NCI-H2171 (cell line): ENCODE data around the gene MSI2.
A peak's percentile ranks its signal among the peaks of the same experiment; 100 is the strongest.

Experiments used
- DNase-seq: peaks from one replicate; lab custom pipeline; 2025; lab: John Stamatoyannopoulos, UW

Gene MSI2

DNA sequence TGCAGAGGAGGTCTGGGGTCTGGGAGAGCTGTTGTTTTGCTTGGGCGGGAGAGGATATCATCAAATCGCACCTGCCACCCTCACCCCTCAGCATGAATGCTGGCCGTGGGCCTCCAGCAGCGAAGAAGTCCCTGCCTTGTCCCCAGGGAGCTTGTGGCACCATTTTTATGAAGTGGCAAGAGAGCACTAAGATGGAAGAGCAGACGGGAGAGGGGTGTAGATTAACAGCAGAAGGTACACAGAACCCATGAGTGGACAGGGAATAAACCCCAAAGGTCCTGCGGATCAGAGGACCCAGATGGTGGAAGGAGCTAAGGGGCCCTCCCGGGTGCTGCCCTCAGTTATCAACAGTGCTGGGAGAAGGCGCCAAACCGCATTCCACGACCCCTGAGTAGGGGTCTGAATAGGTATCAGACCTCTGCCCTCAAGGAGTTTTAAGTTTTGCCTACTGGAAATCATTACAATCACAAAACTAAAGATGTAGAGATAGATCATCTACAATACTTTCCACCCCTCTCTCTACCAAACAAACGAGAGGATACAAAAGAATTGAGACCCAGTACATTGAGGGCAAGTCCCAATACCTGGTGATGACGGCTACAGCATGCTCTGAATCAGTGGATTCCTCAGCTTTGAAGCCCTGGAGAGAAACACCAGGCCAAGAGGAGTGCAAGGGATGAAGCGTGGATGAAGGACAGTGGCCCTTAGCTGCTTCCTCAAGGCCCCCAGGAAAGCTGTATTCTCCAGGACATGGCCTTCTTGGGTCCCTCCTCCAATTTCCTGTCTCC is 428.6 kb downstream of the MSI2 start:
- no peak for DNase-seq

DNA sequence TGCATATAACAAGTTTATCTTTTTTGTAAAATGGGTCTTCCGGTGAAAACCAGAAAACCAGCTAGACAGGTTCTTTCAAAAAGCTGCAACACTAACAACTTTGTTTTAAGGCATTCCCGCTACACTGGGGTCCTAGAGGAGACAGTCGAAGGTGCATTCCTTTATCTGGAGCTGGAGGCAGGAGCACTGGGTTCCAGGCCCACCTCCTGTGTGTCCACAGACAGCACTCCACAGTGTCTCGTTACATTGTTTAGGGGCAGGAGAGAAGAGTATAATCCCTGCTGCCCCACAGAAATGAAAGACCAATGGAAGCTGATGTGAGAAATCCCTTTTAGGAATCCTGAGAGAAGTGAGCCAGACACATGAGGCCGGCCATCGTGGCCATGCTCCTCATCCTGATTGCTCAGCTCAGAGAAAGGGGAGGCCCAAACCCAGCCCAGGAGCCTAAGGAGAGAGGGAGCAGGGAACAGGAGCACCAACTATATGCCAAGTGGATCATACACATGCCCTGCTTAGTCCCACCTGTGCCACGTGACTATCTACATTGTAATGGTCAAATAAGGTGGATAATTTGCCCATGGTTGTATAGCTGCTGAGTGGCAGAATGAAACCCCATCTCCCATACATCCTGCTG is 429.3 kb downstream of the MSI2 start:
- no peak for DNase-seq

DNA sequence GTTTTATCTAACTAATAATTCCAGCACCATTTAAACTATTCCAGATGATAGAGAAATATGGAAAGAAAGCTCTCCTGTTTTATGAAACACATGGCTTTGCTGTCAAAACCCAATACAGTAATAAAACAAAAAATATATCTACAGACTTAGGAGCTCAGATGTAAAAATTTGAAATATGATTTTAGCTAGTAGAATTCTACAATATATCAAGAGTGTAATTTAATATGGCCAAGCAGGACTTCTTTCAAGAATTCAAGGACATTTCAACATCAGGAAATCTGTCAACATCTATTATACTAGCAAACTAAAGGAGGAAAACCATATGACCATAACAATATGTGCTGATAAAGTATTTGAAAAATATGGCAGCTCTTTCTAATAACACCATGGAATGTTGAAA is 431.3 kb downstream of the MSI2 start:
- no peak for DNase-seq

DNA sequence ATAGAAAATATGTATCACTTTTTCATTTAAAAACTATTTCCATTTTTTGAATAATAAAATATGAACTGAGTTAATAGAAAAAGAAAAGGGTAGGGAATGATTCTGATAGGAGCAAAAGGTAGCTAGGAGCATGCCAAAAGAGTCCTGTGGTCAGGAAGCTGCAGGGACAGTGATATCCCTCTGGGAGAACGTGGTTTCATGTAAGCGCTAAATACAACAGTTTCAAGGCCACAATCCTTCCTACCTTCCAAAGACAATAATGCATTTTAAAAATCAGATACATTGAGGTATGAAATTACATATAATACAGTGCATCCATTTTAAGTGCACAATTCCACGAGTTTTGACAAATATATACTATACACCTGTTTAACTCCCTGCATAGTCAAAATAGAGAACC is 432.9 kb downstream of the MSI2 start:
- DNase-seq = no peak

DNA sequence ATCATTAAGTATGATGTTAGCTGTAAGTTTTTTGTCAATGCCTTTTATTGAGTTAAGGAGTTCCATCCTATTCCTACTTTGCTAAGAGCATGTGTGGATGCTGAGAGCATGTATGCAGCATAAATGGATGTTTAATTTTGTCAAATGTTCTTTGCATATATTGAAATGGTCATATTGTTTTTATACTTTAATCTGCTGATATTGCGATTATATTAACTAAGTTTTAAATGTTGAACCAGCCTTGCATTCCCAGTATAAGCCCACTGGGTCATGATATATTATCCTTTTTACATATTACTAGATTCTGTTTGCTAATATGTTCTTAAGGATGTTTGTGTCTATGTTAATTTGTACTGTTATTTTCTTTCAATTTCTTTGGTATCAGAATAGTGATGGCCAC is 435.6 kb downstream of the MSI2 start:
- DNase-seq = no peak

DNA sequence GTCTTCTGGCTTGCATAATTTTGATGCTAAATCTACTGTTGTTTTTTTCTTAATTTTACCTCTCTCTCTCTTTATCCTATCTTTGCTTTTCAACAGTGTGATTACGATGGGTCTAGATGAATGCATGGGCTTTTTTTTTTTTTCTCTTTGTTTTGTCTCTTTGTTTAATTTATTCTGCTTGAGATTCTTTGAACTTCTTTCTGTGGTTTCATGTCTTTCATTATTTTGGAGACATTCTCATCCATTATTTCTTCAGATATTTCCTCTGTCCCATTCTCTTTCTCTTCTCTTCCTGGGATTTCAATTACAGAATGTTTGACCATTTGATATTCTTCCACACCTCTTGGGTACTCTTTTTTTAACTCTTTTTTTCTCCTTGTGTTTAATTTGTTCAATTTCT is 436.4 kb downstream of the MSI2 start:
- DNase-seq = no peak

DNA sequence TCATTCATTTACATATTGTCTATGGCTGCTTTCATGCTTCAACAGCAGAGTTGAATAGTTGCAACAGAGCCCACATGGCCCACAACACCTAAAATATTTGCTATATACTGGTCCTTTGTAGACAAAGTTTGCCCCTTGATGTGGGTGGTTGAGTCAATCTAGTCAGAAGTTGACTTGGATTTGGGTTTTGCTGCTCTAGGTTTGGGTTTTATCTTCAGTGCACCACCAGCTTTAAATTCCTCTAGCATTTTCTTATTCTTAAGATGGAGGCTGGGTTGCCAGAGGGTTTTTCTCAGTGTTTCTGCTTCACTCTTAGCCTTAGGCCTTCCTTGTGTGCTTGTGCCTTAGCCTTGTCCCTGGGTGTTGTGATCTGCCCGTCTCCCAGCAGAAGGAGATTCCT is 437.7 kb downstream of the MSI2 start:
- DNase-seq = no peak

DNA sequence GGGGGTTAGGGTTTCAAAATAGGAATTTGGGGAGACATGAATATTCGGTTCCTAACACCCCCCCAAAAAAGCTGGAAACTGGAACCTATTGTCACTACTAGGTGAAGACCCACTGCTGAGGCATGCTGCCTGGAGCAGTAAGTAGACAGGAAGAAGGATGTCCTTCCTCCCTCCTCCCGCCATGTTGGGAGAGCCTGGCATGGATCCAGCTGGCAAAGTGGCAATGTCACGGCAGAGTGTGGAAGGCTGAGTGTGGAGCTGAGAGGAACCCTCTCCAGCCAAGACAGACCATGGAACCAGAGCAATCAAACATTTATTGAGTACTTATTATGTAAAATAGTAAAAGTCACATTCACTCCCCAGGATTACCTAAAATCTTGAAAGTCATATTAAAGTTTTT is 439.7 kb downstream of the MSI2 start:
- DNase-seq = no peak

DNA sequence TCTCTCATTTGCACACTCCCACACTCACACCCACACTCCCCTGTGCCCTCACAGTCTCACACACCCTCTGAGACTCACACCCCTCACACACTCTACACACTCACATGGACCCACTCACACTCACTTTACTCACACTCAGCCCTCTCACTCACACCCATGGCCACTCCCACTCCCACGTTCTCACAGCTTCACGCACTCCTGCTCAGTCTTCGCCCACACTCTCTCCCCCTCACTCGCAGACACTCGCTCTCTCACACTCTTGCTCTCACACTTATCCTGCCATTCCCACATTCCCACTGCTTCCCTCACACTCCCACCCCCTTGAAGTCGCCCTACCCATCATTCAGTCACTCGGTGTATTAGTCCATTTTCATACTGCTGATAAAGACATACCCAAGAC is 440.9 kb downstream of the MSI2 start:
- no peak for DNase-seq

DNA sequence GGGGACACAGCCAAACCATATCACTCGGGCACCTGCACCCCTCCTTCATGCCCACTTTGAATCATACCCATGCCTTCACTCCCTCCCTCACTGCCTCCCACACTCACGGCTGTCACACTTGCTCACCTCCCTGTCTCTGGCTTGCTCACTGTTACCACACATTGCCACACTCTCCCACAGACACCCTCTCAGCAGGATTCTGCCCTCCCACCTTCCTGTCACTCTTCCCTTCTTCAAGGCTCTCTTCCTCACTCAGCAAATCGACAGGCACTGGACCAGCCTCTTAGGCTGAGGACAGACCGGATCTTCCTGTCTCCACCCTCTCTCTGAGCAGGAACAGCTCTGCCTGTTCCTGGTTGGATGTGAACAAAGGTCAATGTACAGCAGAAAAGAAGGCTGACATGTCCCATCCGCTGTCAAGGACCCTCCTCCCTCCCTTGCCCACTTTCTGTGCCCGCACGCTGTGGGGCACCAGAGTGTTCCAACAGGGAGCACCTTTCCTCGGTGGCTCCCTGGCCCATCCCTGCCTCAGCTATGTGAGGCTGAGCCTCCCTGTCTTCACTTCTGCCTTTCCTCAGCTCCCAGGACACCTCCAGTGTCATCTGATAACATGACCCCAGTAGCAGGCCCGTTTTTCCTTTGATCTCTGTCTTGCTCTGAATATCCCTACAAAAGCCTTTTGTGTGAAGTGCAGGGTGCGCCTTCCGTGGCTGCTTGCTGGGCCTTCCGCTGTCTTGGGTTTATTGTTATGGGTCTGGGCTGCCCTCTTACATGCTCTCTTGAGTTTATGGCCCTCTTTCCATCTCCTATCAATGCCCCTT is 441.8 kb downstream of the MSI2 start:
- no peak for DNase-seq

DNA sequence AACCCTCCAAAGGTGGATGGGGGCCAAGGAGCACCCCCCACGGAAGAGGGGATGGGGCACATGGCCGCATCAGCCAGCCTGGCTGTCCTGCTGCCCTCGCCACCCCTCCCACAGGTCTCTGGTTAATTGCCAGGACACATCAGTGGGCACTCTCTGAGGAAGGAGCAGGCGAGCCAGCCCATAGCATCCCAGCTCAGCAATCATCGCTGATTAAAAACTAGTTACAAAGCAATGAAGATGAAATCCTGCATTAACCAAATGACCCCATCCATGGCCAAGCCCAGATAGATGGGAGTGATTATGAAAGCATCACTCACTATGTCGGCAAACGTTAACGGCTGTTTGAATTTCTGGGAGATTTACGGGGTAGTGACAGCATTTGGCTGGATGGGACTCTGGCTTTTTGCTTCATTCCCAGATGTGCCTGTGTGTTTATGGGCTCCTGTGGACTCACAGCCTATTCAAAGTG is 443.5 kb downstream of the MSI2 start:
- no peak for DNase-seq

DNA sequence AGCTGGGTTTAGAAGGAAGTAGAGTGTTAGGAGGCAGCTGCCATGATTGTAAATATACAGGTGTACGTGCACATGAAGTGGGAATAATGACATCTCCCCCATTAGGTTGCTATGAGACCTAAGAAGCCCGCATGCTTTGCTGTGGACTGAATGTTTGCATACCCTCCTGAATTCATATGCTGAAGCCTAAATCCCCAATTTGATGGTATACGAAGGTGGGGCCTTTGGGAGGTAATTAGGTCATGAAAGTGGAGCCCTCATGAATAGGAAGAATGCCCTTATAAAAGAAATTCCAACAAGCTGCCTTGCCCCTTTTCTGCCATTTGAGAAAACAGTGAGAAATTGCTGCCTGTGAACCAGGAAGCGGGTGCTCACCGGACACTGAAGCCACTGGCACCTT is 444.8 kb downstream of the MSI2 start:
- no peak for DNase-seq

DNA sequence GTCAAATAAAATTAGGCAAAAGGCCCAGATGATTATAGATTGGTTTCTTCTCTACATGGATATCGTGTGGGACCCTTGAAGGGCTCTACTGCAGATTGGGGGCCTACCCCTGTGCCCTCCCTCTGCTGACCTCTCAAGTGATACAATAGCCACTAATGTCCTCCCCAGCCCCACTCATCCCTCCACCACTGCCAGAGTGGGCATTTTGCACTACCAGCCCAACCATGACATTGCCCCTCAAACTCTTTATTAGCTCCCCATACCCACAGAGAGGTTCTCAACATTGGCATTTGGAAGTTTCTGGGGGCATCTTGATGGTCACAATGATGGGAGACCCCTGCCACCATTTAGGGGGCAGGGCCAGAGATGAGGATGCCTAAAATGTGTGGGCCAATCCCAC is 446.9 kb downstream of the MSI2 start:
- DNase-seq = no peak

DNA sequence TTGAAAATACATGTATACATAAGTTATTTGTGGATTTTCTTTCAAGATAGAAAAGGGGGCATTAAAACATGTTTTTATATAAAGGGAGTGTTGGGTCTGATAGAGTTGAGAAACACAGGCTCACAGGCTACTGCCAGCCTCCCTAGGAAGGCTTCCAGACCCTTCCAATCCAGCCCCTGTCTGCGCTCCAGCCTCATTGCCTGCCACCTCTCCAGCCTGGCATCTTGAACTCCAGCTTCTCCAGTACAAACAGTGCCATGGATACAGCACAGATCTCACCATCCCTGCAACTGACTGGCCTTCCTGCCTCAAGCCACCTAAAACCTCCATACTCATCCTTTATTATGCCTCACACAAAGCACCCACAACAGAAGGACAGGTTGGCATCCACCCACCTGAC is 448.1 kb downstream of the MSI2 start:
- DNase-seq = no peak

DNA sequence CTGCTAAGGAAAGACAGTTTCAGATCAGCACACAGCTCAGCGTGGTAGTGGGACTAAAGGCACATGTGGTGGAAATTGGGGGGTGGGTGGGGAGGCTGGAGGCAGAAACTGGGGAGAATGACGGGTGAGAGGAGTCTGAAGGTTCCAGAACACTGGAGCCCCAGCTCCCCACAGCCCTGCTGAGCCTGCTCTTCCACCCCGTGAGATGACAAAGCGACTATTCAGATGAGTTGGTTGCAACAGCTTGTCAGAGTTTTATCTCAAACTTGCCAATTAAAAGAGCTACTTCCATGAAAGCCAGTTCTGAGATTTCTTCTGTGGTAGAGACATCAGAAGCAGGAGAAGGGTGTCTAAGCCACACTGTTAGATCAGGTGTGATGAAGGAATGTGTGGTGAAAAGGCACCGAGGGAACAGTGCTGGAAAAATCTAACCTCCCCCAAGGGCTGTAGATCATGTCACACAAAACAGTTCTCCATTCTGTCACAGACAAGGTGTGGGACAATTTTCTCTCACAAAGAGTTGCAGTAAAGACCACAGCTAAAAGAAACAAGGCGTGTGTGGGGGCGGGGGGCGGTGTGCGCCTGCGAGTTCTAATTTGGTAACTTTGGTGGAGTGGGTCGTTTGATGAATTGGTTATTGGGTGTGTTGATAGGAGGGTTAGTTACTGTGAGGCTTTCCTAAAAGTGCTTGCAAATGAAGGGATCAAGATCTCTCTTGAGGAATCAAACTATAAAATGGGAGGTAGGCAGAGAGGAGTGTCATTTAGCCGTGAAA is 449.8 kb downstream of the MSI2 start:
- no peak for DNase-seq

DNA sequence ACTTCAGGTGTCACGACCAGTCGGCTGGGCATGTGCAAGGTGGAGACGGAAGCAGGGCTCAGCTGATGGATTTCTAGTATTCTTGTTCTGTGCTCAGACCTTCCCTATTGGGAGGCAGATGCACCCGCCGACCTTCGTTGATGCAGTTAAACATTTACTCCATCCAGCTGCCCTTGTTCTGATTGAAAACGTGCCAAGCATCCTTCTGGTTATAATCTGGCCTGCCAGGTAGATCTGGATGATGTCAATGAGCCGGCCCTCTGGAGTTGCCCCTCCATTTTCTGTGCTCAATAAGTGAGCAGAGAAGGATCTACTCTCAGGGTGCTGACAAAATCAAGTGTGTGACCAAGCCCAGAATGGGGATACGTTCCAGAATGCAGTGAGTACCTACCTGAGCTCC is 450.4 kb downstream of the MSI2 start:
- peak; percentile 15 for DNase-seq

DNA sequence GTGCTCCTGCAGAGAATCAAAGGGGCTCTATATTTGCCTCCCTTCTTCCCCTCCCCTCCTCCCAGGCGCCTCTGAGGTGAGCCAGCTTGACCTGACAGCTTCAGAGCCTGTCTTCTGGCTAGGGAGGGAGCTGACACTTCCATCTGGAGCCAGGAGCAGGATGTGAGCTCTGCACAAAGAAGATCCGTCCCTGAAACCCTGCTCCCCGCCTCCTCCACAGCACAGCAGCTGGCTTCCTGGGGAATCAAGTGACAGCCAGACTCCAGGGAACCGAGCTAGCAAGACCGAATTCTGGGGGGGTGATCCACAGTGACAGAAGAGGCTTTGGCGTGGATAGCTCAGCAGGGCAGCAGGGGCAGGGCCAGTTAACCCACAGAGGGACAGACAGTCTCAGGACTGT is 451.6 kb downstream of the MSI2 start:
- DNase-seq = peak; percentile 99

DNA sequence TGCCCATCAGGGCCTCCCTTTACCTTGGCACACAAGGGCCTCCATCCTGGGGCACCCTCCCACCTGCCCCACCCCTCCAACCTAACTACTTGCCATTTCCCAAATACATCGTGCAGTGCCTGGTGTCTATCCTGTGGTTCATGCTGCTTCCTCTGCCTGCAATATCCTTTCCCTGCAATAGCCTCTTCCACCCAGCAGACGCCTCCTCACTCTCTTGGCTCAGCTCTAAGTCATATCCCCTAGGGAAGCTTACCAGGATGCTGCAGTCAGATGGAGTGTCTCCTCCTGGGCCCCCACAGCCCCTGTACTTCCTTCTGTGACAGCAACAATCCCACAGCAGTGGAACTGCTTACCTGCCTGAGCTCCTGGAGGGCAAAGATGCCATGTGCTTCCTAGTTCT is 452.1 kb downstream of the MSI2 start:
- peak; percentile 98 for DNase-seq

DNA sequence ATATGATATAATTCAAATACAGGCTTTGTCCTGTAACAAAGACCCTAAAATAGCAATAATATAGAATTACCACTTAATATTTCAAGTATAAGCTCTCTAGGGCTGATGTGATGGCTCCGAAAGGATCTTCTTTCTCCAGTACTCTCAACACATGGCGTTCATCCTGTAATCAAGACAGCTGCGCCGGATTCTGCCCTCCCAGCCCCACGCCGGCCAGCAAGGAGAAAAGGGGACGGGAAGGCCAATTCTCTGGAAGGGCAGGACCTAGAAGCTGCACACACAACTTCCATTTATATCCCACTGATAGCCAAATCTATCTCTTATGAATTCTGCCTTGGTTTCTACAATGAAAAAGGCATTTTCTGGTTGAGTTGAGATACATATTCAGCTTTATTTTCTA is 456.8 kb downstream of the MSI2 start:
- DNase-seq = no peak

DNA sequence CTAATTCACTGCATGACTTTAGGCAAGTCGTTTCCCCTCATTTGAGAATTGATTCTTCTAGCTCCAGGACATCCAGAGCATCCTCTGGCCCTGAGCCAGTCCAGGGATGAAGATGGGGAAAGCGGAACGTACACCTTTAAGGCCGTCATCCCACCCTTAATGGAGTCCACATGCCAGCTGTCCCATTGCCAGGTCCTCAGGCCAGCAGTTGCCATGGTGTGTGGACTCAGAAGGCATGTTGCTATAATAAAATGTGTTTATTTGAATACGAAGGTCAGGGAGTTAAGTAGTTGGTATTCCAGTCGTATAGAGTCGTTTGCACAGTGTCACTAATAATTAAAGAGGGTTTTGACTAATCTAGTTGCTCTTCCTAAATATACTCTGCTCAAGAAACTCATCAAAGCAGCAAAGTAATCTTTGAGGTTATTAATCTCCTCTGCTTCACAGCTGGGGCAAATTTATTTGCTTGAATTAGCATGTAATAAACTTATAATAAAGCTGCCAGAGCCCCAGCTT is 458.4 kb downstream of the MSI2 start:
- DNase-seq = no peak

DNA sequence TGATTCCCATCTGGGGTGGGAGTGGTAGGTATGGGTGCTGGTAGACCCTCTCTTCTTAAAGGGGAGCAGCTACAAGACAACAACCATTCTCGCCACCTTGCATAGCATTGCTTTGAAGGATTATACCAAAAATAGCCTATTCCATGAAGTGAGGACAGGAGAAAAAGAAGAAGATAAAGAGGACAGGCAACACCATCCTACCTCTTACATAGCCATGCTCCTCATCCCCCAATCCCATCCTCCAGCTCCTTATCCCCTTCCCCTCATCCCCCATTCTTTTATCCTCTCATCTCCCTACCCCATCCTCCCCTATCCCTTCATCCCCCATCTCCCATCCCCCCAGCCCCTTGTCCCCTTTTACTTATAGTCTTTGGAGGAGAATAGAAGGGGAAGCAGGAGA is 459.7 kb downstream of the MSI2 start:
- DNase-seq = no peak

DNA sequence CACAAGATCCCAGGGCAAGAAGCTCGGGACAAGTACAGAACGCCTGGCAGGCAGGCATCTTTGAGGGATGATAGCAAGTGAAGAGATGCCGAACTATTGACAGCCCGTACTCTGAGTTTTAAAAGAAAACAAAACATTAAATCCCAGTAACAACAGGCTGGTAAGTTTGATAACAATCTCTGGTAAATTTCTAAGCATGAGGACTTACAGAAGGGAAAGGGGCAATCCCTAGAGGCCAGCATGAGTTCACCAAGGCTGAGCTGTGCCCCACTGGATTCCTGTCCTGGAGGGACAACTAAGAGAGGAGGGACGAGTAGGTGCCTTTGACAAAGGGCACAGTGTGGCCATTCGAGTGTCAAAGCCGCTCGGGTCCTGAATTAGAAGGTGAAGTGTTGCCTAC is 462.6 kb downstream of the MSI2 start:
- no peak for DNase-seq
